AG10803 (cell line): ENCODE measurements around the gene LRG1.

Experiments used
- DNase-seq: peaks from one replicate; pipeline ENCODE4 v3.0.0; 2010; ENCODE audit warnings: low read depth
- H3K4me3 ChIP-seq: 2 replicates; pipeline ENCODE4 v1.5.1; 2011; ENCODE audit warnings: mild to moderate bottlenecking, low read length, control low read depth
- TF ChIP-seq, protein P1 (sequence below): conservative IDR thresholded peaks from 2 replicates; pipeline ENCODE4 v1.5.1; 2011; ENCODE audit warnings: mild to moderate bottlenecking, low read length, control low read depth, inconsistent platforms

The LRG1 gene, protein sequence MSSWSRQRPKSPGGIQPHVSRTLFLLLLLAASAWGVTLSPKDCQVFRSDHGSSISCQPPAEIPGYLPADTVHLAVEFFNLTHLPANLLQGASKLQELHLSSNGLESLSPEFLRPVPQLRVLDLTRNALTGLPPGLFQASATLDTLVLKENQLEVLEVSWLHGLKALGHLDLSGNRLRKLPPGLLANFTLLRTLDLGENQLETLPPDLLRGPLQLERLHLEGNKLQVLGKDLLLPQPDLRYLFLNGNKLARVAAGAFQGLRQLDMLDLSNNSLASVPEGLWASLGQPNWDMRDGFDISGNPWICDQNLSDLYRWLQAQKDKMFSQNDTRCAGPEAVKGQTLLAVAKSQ

DNA sequence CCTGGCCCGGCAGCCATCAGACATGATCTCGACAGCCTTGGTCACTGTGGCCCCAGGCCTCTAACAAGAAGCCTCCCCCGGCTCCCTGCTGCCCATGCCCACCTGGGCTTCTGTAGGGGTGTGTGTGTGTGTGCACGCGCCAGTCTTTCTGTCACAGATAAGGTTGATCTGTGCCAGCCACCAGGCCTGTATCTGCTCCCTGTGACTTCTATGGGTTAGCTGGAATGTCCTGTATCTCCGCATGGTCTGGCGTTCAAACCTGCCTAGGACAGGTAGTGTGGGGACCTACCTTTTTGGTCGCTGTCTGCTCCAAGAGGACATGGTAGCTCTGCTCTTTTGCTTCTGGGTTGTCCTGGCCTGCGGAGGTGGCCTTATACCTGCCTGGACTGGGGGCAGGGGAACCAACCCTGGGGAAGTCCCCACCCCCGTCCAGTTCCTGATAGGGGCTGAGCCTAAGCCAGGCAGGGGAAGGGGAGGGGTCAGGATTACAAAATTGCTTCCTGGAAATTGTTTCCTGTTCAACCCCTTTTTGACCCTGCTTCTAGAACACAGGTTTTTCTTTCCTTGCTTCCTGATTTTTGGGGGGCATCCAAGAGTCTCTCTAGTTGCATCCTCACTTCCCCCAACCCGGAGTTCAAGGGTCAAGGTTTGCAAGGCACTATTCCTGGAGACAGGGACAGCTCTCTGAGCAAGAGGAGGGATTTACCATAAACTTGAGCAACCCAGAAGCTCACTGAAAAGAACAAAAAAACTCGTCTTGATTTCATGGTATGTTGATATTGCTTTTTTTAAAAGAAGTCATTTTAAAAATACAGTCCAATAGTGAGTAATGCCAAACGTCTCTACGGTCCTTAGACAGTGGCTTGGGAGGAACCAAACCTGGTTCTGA is at the start of gene LRG1:
Gene LRG1 (minus strand): TSS at position 344 of the 889 bp plus-strand sequence. CDS start 23 bp downstream, at position 321.
- DNase-seq = no peak
- H3K4me3 ChIP-seq = no peak within 1 kb of the TSS
- TF ChIP-seq, protein P1, sequence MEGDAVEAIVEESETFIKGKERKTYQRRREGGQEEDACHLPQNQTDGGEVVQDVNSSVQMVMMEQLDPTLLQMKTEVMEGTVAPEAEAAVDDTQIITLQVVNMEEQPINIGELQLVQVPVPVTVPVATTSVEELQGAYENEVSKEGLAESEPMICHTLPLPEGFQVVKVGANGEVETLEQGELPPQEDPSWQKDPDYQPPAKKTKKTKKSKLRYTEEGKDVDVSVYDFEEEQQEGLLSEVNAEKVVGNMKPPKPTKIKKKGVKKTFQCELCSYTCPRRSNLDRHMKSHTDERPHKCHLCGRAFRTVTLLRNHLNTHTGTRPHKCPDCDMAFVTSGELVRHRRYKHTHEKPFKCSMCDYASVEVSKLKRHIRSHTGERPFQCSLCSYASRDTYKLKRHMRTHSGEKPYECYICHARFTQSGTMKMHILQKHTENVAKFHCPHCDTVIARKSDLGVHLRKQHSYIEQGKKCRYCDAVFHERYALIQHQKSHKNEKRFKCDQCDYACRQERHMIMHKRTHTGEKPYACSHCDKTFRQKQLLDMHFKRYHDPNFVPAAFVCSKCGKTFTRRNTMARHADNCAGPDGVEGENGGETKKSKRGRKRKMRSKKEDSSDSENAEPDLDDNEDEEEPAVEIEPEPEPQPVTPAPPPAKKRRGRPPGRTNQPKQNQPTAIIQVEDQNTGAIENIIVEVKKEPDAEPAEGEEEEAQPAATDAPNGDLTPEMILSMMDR = no peak

DNA sequence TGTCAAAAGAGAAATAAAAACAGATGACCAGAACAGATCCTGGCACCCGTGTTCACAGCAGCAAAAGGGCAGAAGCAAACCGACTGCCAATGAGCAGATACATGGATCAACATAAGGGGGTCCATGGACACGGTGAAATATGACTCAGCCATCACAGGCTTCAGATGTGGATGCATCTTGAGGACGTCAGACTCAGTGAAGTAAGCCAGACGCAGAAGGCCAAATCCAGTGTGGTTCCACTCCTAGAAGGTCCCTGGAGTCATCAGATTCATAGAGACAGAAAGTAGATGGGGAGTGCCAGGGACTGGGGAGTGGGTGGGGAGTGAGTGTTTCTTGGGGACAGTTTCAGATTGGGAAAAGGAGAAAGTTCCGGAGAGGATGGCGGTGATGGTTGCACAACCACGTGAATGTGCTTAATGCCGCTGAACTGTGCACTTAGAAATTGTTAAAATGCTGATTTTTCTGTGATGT is 48.5 kb upstream of the LRG1 start:
- no peak overlapping the region for H3K4me3 ChIP-seq
- peak; percentile 21 for DNase-seq
- TF ChIP-seq, protein P1 = no peak

DNA sequence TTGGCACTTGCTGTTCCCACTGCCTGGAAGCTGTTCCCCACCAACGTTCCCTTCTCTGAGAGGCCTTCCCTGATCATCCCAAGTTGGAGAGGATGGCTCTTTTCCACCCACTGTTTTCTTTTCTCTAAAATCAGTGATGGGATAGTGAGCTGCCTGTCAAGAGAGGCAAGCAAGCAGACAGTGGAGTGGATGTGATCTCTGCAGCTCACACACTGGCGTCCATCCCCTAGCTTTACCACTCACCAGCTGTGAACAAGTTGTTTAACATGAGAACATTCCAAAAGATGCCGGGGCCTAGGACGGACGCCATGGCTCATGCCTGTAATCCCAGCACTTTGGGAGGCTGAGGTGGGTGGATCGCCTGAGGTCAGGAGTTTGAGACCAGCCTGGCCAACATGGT is 47.7 kb upstream of the LRG1 start:
- DNase-seq = no peak
- no peak overlapping the region for H3K4me3 ChIP-seq
- TF ChIP-seq, protein P1 = no peak

DNA sequence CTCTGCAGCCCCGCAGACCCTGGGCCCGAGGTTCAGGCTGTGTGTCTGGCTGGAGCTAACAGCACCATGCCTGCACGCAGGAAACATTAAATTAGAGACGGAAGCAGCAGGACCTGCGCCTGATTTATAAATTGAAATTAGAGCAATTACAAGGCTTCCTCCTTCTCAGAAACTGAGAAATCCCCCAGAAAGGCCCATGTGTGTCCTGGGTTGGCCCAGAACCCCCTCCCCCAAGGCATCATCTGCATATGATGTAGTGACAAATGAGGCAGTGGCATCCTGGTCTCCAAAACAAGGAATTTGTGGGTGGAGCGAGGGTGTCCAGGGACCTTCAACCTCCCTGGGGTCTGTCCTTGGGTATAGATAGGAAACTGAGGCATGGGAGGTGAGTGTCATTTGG is 46.9 kb upstream of the LRG1 start:
- TF ChIP-seq, protein P1 = no peak
- no peak for DNase-seq

DNA sequence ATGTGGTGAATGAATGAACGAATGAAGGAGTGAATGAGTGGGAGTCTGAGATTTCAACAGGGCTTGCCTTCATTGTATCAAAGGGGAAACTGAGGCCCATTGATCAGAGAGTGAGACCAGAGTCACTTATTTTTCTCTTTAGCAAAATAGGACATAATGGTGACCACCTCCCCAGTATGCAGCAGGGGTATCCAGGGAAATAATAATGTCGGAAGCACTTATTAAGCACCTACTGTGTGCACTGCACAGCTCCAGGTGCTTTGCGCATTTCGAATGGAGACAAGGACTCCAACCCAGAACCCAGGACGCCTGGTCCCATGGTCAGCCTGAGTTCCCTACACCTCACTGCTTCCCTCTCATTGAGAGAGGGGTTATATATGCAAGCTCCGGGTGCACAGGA is 46.4 kb upstream of the LRG1 start:
- TF ChIP-seq, protein P1 = no peak

More for the DNA sequence above, 46.9 kb upstream of the LRG1 start:
- no peak overlapping the region for H3K4me3 ChIP-seq

DNA sequence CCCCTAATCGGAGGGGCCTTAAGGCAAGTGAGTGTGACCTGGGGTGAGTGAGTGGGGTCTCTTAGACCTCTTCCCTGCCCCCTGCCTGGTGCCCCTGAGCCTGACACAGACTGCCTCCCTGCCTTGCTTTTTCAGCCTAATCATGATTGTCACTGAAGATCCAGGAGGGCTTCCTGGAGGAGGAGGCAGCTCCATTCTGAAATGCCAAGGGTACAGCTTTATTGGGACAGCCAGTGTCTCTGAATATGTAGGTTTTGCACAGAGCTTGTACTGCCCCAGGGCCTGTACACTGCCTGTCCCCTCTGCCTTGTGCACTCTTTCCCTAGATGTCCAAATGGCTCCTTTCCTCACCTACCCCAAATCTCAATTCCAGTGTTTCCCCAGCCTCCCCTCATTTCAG is 45.7 kb upstream of the LRG1 start:
- DNase-seq = no peak
- H3K4me3 ChIP-seq = no peak overlapping the region
- TF ChIP-seq, protein P1 = no peak

More for the DNA sequence above, 46.4 kb upstream of the LRG1 start:
- no peak for DNase-seq
- no peak overlapping the region for H3K4me3 ChIP-seq
